Thoracic aorta (tissue), 2 donors: ENCODE data around the gene ASTN2. TPM values are rescaled to one million over a fixed set of nuclear protein-coding genes. Genes with fewer than 3 reads are reported as not detected.

ENCODE experiments used
- ATAC-seq: fragments of 150-250 bp; one replicate; pipeline ENCODE4 v1.8.0; 2017; ENCODE audit warnings: low read depth; ENCODE audit not compliant: insufficient number of reproducible peaks, low FRiP score
- DNase-seq: peaks from one replicate; pipeline ENCODE4 v3.0.0-alpha.2; 2020; ENCODE audit warnings: low spot score
- H3K27ac ChIP-seq, 2 donors: fragments of 200-600 bp; sonication (generic); 1 replicate in 1 of 2; 2 replicates in 1 of 2; pipeline ENCODE4 v1.5.1; 2016; ENCODE audit warnings: mild to moderate bottlenecking in 2 of 2, moderate library complexity in 2 of 2
- H3K27me3 ChIP-seq: fragments of 200-600 bp; sonication (generic); replicated peaks from 2 replicates; pipeline ENCODE4 v1.6.0; 2016; ENCODE audit warnings: mild to moderate bottlenecking; ENCODE audit not compliant: insufficient read depth
- H3K36me3 ChIP-seq: fragments of 200-600 bp; sonication (generic); one replicate; pipeline ENCODE4 v1.5.1; 2016
- H3K4me1 ChIP-seq, 2 donors: fragments of 200-600 bp; sonication (generic); 1 replicate in 1 of 2; 2 replicates in 1 of 2; pipeline versions ENCODE4 v1.5.1 to v1.6.0; 2016; ENCODE audit warnings: low read depth in 2 of 2, mild to moderate bottlenecking in 1 of 2; ENCODE audit not compliant: control insufficient read depth in 1 of 2
- H3K4me3 ChIP-seq: fragments of 200-600 bp; sonication (generic); 2 replicates; pipeline ENCODE4 v1.5.1; 2016; ENCODE audit warnings: mild to moderate bottlenecking
- H3K9me3 ChIP-seq: fragments of 200-600 bp; sonication (generic); 2 replicates; pipeline ENCODE4 v1.5.1; 2016
- CTCF ChIP-seq: fragments of 200-600 bp; sonication (generic); IDR thresholded peaks from one replicate; pipeline ENCODE4 v1.5.1; 2019; ENCODE audit warnings: antibody characterized with exemption
- total RNA-seq, 2 donors: library from RNA; depleted of rRNA; stranded (reverse); fragments of >200 nt; gene quantifications; one replicate each; pipeline versions ENCODE4 v1.1.0 to v1.2.3, GENCODE V29; 2016

The ASTN2 gene
- total RNA-seq, 2 donors from 2014 or later = 6.8 to 7.1 TPM

DNA sequence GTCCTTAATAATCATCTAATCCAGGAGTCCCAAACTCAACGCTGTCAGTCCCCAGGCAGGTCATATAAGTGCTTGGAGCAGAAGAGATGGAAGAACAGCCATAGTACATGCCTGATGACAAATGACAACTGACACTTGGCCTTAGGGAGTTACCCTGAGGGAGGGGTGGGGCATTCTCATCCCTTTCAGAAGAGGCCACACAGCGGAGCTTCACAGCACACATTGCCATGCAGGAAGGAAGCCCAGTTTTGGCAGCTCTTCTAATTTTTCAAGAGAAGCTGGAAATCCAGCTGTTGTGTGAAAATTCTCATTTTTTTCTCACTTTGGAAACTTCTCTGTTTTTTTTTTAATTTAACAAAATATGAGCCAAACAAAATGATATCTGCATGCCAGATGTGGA is 89.0 kb downstream of the ASTN2 start:
- H3K27ac ChIP-seq = no peak overlapping the region
- no peaks in the 10 kb centered on the region for H3K27me3 ChIP-seq
- H3K36me3 ChIP-seq = no peaks in the 10 kb centered on the region
- no peak overlapping the region for H3K4me3 ChIP-seq
- no peak for TF ChIP-seq CTCF
- H3K9me3 ChIP-seq = no peaks in the 10 kb centered on the region
- DNase-seq (no peak), ATAC-seq (no peak)
- H3K4me1 ChIP-seq = peaks cover 0 to 7% of the 10 kb centered on the region in 2 donors

GRCh38 chr9:117325110-117325731 is 89.6 kb downstream of the ASTN2 start:
- Histone ChIP-seq H3K27ac (no peak overlapping the region), H3K27me3 (no peaks in the 10 kb centered on the region), H3K4me1 (peaks cover 0 to 7% of the 10 kb centered on the region in 2 donors), H3K4me3 (no peak overlapping the region), H3K36me3 (no peaks in the 10 kb centered on the region), H3K9me3 (no peaks in the 10 kb centered on the region)
- no peak for TF ChIP-seq CTCF
- no peak for DNase-seq
- ATAC-seq = no peak

GRCh38 chr9:117323390-117323789 is 91.5 kb downstream of the ASTN2 start:
- DNase-seq (no peak), ATAC-seq (no peak)
- Histone ChIP-seq H3K4me1 (peaks cover 0 to 7% of the 10 kb centered on the region in 2 donors), H3K27ac (no peak overlapping the region), H3K4me3 (no peak overlapping the region), H3K27me3 (no peaks in the 10 kb centered on the region), H3K9me3 (no peaks in the 10 kb centered on the region), H3K36me3 (no peaks in the 10 kb centered on the region)
- no peak for TF ChIP-seq CTCF

DNA sequence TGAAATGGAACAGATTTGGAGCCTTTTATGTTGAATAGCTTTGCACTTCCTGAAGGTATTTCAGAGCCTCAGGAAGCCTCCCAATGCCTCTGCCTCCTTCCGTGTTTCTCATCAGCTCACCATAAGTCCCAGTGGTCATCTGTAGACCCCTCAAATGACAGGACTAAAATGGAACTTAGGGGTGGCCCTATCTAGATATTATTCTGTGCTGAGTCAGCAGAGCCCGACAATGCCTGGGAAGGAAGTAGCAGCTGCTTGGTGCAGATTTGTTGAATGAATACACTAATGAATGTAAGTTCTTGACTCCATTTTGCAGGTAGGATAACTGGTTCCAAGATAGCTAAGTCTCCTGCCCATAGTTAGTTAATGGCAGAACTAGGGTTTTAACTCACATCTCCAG is 97.7 kb downstream of the ASTN2 start:
- ATAC-seq = no peak

DNA sequence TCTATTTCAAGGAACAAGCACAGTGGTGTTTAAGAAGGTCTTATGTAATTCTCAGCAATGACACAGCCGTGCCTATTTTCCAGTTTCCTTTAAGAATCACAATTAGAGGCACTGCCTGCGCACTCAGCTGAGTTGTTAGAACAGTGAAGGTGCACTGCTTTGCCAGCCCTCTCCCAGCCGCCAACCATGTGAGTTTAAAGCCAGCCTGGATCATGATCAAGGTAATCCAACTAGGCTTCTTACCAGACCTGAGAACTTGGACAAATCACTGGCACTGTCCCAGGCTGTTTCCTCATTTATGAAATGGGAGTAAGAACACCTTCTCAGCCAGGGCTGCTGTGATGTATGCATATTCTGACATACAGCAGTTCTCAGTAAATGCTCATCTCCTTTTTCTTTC is 99.6 kb downstream of the ASTN2 start:
- no peaks in the 10 kb centered on the region for H3K4me1 ChIP-seq
- H3K9me3 ChIP-seq = no peaks in the 10 kb centered on the region
- H3K4me3 ChIP-seq = no peak overlapping the region
- DNase-seq = no peak
- no peak overlapping the region for H3K27ac ChIP-seq
- H3K36me3 ChIP-seq = no peaks in the 10 kb centered on the region
- no peaks in the 10 kb centered on the region for H3K27me3 ChIP-seq
- TF ChIP-seq CTCF = no peak
- ATAC-seq = no peak

More for the DNA sequence above, 97.7 kb downstream of the ASTN2 start:
- Histone ChIP-seq H3K27me3 (no peaks in the 10 kb centered on the region), H3K4me1 (no peaks in the 10 kb centered on the region), H3K9me3 (no peaks in the 10 kb centered on the region), H3K36me3 (no peaks in the 10 kb centered on the region), H3K4me3 (no peak overlapping the region), H3K27ac (no peak overlapping the region)
- TF ChIP-seq CTCF = no peak
- no peak for DNase-seq
